ENCODE measurements around the gene PRKAR2B.
"Not testable (repeated sequence)": the region's sequence is repeated elsewhere in the genome, so short reads cannot be mapped to it uniquely, and the experiment has no call there.

Gene PRKAR2B

GRCh38 chr7:107138696-107139420, 94.4 kb downstream of the PRKAR2B start:
- Histone ChIP-seq H3K4me2 (ENCODE audit: low read length) (no peak overlapping the region), H3K27ac (ENCODE audit: low read length) (no peak overlapping the region), H3K9ac (ENCODE audit: low read length) (no peak overlapping the region), H4K20me1 (ENCODE audit: insufficient read depth, low read length) (no peaks in the 10 kb centered on the region), H3K36me3 (replicated peaks; ENCODE audit: low read depth, low read length) (no peaks in the 10 kb centered on the region), H3K4me1 (ENCODE audit: low read length) (no peaks in the 10 kb centered on the region), H3K79me2 (ENCODE audit: low read length) (no peaks in the 10 kb centered on the region), H3K4me3 (ENCODE audit: low read length) (no peak overlapping the region), H2AFZ (ENCODE audit: low read depth, low read length) (no peak overlapping the region), H3K9me3 (ENCODE audit: insufficient read depth, low read length) (no peaks in the 10 kb centered on the region), H3K27me3 (ENCODE audit: low read depth, low read length) (no peaks in the 10 kb centered on the region)
- TF ChIP-seq CTCF (IDR thresholded peaks at IDR 0.05; ENCODE audit: low read depth, low read length) (no peak), EZH2phosphoT487 (IDR thresholded peaks at IDR 0.05; ENCODE audit: low read depth) (no peak)

GRCh38 chr7:107143875-107144274, 99.4 kb downstream of the PRKAR2B start:
- H2AFZ ChIP-seq (ENCODE audit: low read depth, low read length); H3K9me3 ChIP-seq (ENCODE audit: insufficient read depth, low read length); H3K4me3 ChIP-seq (ENCODE audit: low read length); H3K79me2 ChIP-seq (ENCODE audit: low read length); H3K9ac ChIP-seq (ENCODE audit: low read length); H3K27ac ChIP-seq (ENCODE audit: low read length); H4K20me1 ChIP-seq (ENCODE audit: insufficient read depth, low read length); H3K36me3 ChIP-seq (replicated peaks; ENCODE audit: low read depth, low read length); H3K27me3 ChIP-seq (ENCODE audit: low read depth, low read length); H3K4me2 ChIP-seq (ENCODE audit: low read length): not testable (repeated sequence)
- H3K4me1 ChIP-seq (ENCODE audit: low read length) = peaks cover 17% of the 10 kb centered on the region

- Histone ChIP-seq H2AFZ (ENCODE audit: low read depth, low read length) (no peak overlapping the region), H3K4me2 (ENCODE audit: low read length) (no peak overlapping the region), H3K4me3 (ENCODE audit: low read length) (no peak overlapping the region), H3K9me3 (ENCODE audit: insufficient read depth, low read length) (no peaks in the 10 kb centered on the region), H3K9ac (ENCODE audit: low read length) (no peak overlapping the region), H3K27me3 (ENCODE audit: low read depth, low read length) (no peaks in the 10 kb centered on the region), H3K27ac (ENCODE audit: low read length) (no peak overlapping the region), H3K79me2 (ENCODE audit: low read length) (no peaks in the 10 kb centered on the region), H4K20me1 (ENCODE audit: insufficient read depth, low read length) (no peaks in the 10 kb centered on the region), H3K4me1 (ENCODE audit: low read length) (peaks cover 19% of the 10 kb centered on the region), H3K36me3 (replicated peaks; ENCODE audit: low read depth, low read length) (no peaks in the 10 kb centered on the region)
- no peak for TF ChIP-seq EZH2phosphoT487 (IDR thresholded peaks at IDR 0.05; ENCODE audit: low read depth)
- no peak for TF ChIP-seq CTCF (IDR thresholded peaks at IDR 0.05; ENCODE audit: low read depth, low read length)
Observed at GRCh38 chr7:107145067-107145838, 100.7 kb downstream of the PRKAR2B start.

GRCh38 chr7:107147464-107148393, 103.2 kb downstream of the PRKAR2B start:
- peak overlapping the region; percentile 68 for H3K4me3 ChIP-seq (ENCODE audit: low read length)
- H3K79me2 ChIP-seq (ENCODE audit: low read length) = no peaks in the 10 kb centered on the region
- peak overlapping the region; percentile 81 for H2AFZ ChIP-seq (ENCODE audit: low read depth, low read length)
- peak overlapping the region; percentile 95 for H3K4me2 ChIP-seq (ENCODE audit: low read length)
- H3K9ac ChIP-seq (ENCODE audit: low read length) = peak overlapping the region; percentile 60
- TF ChIP-seq EZH2phosphoT487 (IDR thresholded peaks at IDR 0.05; ENCODE audit: low read depth) = no peak
- TF ChIP-seq CTCF (IDR thresholded peaks at IDR 0.05; ENCODE audit: low read depth, low read length) = peak; percentile 79
- H3K36me3 ChIP-seq (replicated peaks; ENCODE audit: low read depth, low read length) = no peaks in the 10 kb centered on the region
- no peaks in the 10 kb centered on the region for H4K20me1 ChIP-seq (ENCODE audit: insufficient read depth, low read length)
- 0 out of 2 replicates have a peak overlapping the region, but pooled peaks have one; percentile 17 for H3K27ac ChIP-seq (ENCODE audit: low read length)
- peaks cover 20% of the 10 kb centered on the region for H3K4me1 ChIP-seq (ENCODE audit: low read length)
- H3K9me3 ChIP-seq (ENCODE audit: insufficient read depth, low read length) = no peaks in the 10 kb centered on the region
- no peaks in the 10 kb centered on the region for H3K27me3 ChIP-seq (ENCODE audit: low read depth, low read length)

All from OCI-LY3 (cell line).